ENCODE data around the gene PPM1D.

GRCh38 chr17:60631119-60631518 lies 31.1 kb downstream of the PPM1D start:
- TF ChIP-seq CTCF (IDR thresholded peaks at IDR 0.05), result no peak
- TF ChIP-seq POLR2A (IDR thresholded peaks at IDR 0.05), result no peak
- TF ChIP-seq POLR2AphosphoS5 (IDR thresholded peaks at IDR 0.05), result no peak

Data from sigmoid colon (tissue), 4 donors.